Left ventricle myocardium superior (tissue), 1 donor: ENCODE data around the gene MTMR12. TPM values are rescaled to one million over a fixed set of nuclear protein-coding genes. Genes with fewer than 3 reads are reported as not detected.
A peak's percentile ranks its signal among the peaks of the same experiment; 100 is the strongest.
"Not testable (repeated sequence)": the region's sequence is repeated elsewhere in the genome, so short reads cannot be mapped to it uniquely, and the experiment has no call there.

Experiments used
- ATAC-seq: fragments of 200-7000 bp; cut with Tn5 transposase; one replicate; pipeline ENCODE4 v1.9.1; 2020; ENCODE audit warnings: mild to moderate bottlenecking, moderate library complexity
- DNase-seq: peaks from one replicate; pipeline ENCODE4 v3.0.0-alpha.2; 2020
- intact Hi-C: fragments of 100-400 bp; cut with micrococcal nuclease; formaldehyde crosslinking; loops from one replicate; pipeline ENCODE4 v1.11.0; 2022
- total RNA-seq: library from RNA; stranded (reverse); fragmentation: NEBNext Ultra II Directional; extraction: Animal tissue kit (Norgen Biotek cat#: 25700); gene quantifications from one replicate; pipeline ENCODE4 v1.2.1, GENCODE V29; 2021
- donor health status: DM: no; HTN: yes; CAD: no; lungs with severe emphysema.

MTMR12 gene
- total RNA-seq, 1 donor from 2014 or later: 17.4 TPM

DNA sequence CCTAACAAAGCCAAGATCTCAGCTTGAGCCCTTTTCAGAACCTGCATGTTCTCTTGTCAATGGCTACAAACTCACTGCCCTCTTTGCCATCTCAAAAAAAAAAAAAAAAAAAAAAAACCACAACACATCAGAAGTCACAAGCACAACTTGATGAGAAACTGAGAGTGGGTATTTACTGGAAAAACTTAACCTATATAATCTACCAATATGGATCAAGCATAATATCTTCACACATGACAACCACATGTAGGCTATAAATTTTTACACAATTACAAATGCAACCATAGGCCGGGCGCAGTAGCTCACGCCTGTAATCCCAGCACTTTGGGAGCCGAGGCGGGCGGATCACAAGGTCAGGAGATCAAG lies 9.0 kb downstream of the MTMR12 start:
- intact Hi-C loops: no loop called here
- no peak for DNase-seq

GRCh38 chr5:32302835-32303754 lies 9.6 kb downstream of the MTMR12 start:
- ATAC-seq (no peak), DNase-seq (no peak)
- intact Hi-C loops: no loop called here

More for the DNA sequence above, 9.0 kb downstream of the MTMR12 start:
- ATAC-seq: no peak

DNA sequence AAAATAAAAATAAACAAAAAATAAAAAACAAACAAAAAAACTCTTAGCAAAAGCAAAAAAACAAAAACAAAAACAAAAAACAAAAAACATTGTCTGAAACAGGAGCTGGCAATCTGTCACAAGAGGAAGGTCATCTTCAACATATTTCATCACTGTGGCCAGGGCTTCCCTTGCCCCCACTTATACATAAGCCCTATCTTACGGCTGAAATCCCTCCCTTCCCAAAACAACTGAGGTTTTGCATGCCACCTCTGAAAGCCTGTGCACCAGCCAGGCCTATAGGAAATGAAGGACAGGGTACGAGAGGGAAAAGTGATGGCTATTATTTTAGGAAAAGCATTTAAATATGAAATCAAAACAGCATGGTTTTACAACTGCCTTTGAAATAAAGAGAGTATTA lies 10.8 kb downstream of the MTMR12 start:
- ATAC-seq (no peak), DNase-seq (no peak)
- intact Hi-C loops: no loop called here

DNA sequence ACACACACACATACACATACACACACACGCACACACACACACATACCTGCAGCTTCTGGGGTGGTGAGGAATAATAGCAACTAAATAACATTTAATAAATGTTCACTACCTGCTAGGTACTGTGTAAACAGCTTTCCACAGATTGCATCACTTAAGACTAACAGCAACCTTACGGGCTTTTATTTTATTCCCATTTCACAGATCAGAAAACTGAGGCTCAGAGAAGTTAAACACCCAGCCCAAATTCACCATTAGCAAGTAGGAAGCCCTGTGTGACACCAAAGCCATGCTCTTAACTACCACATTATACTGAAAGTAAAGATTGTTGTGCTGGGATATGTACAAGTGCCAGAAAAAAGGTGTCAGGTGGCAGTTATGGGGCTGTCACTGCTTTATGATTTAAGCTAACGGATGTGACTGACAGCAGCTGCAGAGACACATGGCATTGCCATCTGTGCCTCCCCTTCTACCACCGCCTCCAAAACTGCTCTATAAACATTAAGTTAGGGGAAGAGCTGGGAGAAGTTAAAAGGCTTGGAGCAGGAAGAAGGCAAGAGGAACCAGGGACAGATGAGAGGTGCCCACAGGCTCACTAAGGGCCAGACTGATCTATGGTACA lies 13.6 kb downstream of the MTMR12 start:
- no peak for ATAC-seq
- no peak for DNase-seq
- intact Hi-C loops: no loop called here

GRCh38 chr5:32298059-32298415 lies 14.7 kb downstream of the MTMR12 start:
- DNase-seq (no peak), ATAC-seq (no peak)
- intact Hi-C loops: no loop called here

DNA sequence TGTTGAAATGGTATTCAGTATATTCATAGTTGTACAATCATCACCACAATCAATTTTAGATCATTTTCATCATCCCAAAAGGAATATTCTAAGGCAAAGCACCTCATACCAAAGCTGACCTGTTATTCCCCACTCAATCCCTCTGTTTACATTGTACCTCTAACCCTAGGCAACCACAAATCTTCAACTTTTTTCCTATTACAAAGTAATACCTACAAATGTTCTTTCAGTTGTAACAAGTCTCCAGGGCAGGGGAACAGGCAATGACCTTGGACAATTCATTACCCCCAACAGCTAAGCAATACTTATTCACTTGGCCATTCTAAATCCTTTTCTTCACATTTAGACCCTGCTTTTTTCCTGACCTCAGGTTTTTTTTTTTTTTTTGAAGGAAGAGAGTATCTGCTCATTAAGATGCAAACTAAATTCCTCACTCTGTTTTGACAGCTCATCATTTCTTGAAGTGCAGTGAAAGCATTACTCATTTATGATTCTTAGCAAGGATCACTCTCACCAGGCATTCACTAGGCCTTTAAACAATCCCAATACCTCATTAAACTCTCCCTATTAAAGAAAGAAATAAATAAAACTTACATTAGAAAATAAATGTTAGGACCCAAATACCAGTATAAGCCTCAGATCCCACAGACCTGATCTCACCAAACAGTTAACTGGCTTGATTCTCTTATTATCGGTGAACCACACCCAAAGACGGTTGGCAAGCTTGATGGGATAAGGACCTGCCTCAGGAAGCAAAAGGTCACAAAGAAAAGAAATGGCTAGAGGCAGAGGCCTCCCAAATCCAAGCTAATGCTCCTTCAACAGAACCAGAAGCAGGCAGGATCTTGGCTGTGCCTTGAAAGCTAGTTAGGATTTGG lies 15.3 kb downstream of the MTMR12 start:
- intact Hi-C loops: no loop called here
- DNase-seq (no peak), ATAC-seq (peak; percentile 17)

DNA sequence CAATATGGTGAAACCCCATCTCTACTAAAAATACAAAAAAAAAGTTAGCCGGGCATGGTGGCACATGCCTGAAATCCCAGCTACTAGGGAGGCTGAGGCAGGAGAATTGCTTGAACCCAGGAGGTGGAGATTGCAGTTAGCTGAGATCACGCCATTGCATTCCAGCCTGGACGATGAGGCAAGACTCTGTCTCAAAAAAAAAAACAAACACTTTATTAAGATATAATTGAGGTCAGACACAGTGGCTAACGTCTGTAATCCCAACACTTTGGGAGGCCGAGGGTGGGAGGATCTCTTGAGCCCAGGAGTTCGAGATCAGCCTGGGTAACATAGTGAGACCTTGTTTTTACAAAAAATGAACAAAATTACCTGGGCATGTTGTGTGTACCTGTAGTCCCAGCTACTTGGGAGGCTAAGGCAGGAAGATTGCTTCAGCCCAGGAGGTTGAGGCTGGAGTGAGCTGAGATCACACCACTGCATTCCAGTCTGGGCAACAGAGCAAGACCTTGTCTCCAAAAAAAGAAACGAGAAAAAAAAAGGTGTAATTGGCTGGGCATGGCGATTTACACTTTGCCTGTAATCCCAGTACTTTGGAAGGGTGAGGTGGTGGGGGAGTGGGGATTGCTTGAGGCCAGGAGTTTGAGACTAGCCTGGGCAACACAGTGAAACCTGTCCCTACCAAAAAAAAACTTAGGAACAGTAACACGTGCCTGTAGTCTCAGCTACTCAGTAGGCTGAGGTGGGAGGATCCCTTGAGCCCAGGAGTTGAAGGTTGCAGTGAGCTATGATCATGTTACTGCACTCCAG lies 16.6 kb downstream of the MTMR12 start:
- peak; percentile 24 for ATAC-seq
- DNase-seq, intact Hi-C loops: not testable (repeated sequence)

GRCh38 chr5:32291591-32291990 lies 21.1 kb downstream of the MTMR12 start:
- ATAC-seq (no peak), DNase-seq (no peak)
- intact Hi-C loops: no loop called here

DNA sequence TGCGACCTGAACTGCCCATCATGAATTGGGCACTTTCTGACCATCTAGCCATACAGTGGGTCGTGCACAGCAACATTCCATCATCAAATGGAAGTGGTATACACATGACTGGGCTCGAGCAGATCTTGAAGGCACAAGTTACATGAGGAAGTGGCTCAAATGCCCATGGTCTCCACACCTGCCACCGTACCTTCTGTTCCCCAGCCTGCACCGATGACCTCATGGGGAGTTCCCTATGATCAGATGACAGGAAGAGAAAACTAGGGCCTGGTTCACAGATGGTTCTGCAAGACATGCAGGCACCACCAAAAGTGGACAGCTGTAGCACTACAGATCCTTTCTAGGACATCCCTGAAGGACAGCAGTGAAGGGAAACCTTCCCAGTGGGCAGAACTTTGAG lies 21.8 kb downstream of the MTMR12 start:
- intact Hi-C loops: no loop called here
- DNase-seq: no peak
- no peak for ATAC-seq

DNA sequence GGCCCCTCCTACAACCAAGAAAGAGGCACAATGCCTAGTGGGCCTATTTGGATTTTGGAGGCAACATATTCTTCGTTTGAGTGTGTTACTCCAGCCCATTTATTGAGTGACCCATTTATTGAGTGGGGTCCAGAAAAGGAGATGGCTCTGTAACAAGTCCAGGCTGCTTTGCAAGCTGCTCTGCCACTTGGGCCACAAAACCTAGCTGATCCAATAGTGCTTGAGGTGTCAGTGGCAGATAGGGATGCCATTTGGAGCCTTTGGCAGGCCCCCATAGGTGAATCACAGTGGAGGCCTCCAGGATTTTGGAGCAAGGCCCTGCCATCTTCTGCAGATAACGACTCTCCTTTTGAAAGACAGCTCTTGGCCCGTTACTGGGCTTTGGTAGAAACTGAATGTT lies 22.2 kb downstream of the MTMR12 start:
- intact Hi-C loops, ATAC-seq: not testable (repeated sequence)

DNA sequence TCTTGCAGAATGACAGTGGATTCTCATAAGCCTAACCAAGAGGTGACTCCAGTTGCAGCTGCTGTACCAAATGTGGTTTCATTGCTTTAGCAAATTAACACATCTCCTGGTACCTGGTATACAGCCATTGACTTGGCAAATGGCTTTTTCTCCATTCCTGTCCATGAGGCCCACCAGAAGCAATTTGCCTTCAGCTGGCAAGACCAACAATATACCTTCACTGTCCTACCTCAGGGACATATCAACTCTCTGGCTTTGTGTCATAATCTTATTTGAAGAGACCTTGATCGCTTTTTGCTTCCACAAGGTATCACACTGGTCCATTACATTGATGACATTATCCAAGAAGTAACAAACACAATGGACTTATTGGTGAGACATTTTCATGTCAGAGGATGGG lies 22.8 kb downstream of the MTMR12 start:
- intact Hi-C loops, ATAC-seq, DNase-seq: not testable (repeated sequence)

More for the DNA sequence above, 22.2 kb downstream of the MTMR12 start:
- not testable (repeated sequence) for DNase-seq

DNA sequence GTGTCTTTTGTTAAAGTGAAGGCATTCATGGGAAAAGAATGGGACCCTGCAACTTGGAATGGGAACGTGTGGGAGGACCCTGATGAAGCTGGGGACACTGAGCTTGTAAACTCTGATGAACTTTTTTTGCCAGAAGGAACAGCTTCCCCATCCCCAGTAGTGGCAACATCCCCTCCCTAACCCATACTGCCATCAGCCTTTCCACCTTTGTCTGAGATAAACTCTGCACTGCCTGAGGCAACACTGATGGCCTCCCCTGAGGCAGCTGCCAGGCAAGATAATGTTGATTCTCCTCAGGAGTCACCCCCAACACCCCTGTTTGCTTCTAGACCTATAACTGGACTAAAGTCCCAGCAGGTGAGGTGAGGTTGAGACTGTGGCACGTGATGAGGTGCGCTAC lies 24.6 kb downstream of the MTMR12 start:
- DNase-seq, intact Hi-C loops, ATAC-seq: not testable (repeated sequence)

- intact Hi-C loops, ATAC-seq, DNase-seq: not testable (repeated sequence)
These were observed 25.2 kb downstream of the MTMR12 start for GRCh38 chr5:32287525-32287924.

GRCh38 chr5:32285510-32286138 lies 27.1 kb downstream of the MTMR12 start:
- DNase-seq (no peak), ATAC-seq (peak; percentile 21)
- intact Hi-C loops: no loop called here

- DNase-seq (no peak), ATAC-seq (no peak)
- intact Hi-C loops: no loop called here
These were observed 29.0 kb downstream of the MTMR12 start for GRCh38 chr5:32283539-32284377.

GRCh38 chr5:32283061-32283460 lies 29.7 kb downstream of the MTMR12 start:
- intact Hi-C loops: no loop called here
- ATAC-seq (no peak), DNase-seq (no peak)

- intact Hi-C loops: no loop called here
- ATAC-seq: no peak
- no peak for DNase-seq
These were observed 30.1 kb downstream of the MTMR12 start for GRCh38 chr5:32282633-32283032.
